SJSA1 (cell line): ENCODE data around the gene PHGDH. TPM values are rescaled to one million over a fixed set of nuclear protein-coding genes. Genes with fewer than 3 reads are reported as not detected.
A peak's percentile ranks its signal among the peaks of the same experiment; 100 is the strongest.
"Not testable (repeated sequence)": the region's sequence is repeated elsewhere in the genome, so short reads cannot be mapped to it uniquely, and the experiment has no call there.

ENCODE experiments used
- DNase-seq, 2 experiments: peaks; one replicate each; pipeline ENCODE4 v3.0.0-alpha.2; 2015 to 2020; ENCODE audit warnings: low spot score in 2 of 2, low read depth in 1 of 2
- H3K27ac ChIP-seq: fragments of 250-450 bp; sonication (Bioruptor Pico); 2 replicates; pipeline ENCODE4 v1.5.1; 2020; ENCODE audit warnings: mild to moderate bottlenecking, moderate library complexity
- H3K27me3 ChIP-seq: fragments of 250-450 bp; sonication (Bioruptor Pico); replicated peaks from 2 replicates; pipeline ENCODE4 v1.5.1; 2020; ENCODE audit warnings: mild to moderate bottlenecking, moderate library complexity
- H3K36me3 ChIP-seq: fragments of 250-450 bp; sonication (Bioruptor Pico); 2 replicates; pipeline ENCODE4 v1.5.1; 2020; ENCODE audit warnings: mild to moderate bottlenecking
- H3K4me1 ChIP-seq: fragments of 250-450 bp; sonication (Bioruptor Pico); replicated peaks from 2 replicates; pipeline ENCODE4 v1.6.1; 2021; ENCODE audit warnings: mild to moderate bottlenecking
- H3K4me3 ChIP-seq: fragments of 250-450 bp; sonication (Bioruptor Pico); 2 replicates; pipeline ENCODE4 v1.5.1; 2020; ENCODE audit warnings: mild to moderate bottlenecking
- H3K9me3 ChIP-seq: fragments of 250-450 bp; sonication (Bioruptor Pico); replicated peaks from 2 replicates; pipeline ENCODE4 v1.5.1; 2020; ENCODE audit warnings: mild to moderate bottlenecking
- total RNA-seq: library from RNA; depleted of rRNA; stranded (reverse); fragments of >200 nt; shearing (Covaris generic); gene quantifications from 2 replicates; pipeline ENCODE4 v1.2.3, GENCODE V29; 2014

Gene PHGDH
- total RNA-seq, 1 experiment from 2014 or later: 38.2 TPM

DNA sequence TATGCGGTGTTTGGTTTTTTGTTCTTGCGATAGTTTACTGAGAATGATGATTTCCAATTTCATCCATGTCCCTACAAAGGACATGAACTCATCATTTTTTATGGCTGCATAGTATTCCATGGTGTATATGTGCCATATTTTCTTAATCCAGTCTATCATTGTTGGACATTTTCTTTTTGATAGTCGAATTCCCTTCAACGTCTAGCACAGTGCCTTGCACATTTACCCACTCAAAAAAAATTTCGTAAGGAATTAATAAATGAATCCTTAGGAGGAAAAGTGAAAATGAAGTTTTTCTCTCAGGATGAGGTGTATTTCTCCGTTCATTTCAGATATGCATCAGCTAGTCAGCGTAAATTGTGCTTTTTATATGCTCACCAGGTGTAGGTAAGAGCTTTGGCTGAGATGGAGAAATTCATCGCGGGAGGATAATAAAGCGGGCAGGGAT, 354 bp upstream of the PHGDH start:
- not testable (repeated sequence) for H3K9me3 ChIP-seq, H3K4me1 ChIP-seq, H3K36me3 ChIP-seq, DNase-seq, H3K27ac ChIP-seq
- Histone ChIP-seq H3K4me3 (peak overlapping the region; percentile 49), H3K27me3 (peaks cover 14% of the 10 kb centered on the region)

GRCh38 chr1:119712342-119713038, 756 bp downstream of the PHGDH start:
- Histone ChIP-seq H3K9me3 (no peaks in the 10 kb centered on the region), H3K4me1 (peaks cover 8% of the 10 kb centered on the region), H3K4me3 (peak overlapping the region; percentile 49), H3K27me3 (peaks cover 14% of the 10 kb centered on the region), H3K27ac (no peak overlapping the region), H3K36me3 (no peaks in the 10 kb centered on the region)
- peak; percentile 31 to 67 for DNase-seq

DNA sequence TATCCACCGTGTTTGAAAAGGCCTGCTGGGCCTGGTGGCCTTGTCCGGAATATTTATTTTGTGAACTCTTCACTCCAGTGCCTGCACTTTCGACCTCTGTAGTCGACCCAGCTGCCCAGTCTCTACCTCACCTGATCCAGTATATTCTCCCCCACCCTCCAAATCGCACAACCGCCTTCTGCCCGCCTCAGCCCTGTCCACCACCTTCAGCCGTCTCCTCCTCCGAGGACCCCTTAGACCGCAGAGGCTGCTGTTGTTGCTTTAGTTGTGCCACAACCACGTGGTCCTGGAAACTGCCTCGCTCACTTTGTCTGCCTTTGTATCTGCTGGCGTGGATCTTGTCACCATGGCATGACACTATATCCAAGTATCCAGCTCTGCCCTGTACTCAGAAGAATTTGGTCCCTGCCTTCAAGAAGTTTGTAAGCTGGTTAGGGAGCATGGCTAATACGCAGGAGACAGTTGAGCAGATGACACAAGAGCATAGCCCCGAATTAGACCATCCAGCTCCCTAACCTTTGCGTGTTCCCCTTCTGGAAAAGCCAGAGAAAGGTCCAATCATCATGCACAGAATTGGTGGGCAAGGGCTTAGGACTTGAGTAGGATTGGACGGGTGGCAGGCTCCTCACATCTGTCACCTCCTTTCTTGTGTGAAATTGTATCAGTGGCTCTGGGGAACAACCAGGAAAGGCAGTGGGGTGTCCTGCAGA, 1.5 kb downstream of the PHGDH start:
- Histone ChIP-seq H3K4me3 (peak overlapping the region; percentile 49), H3K9me3 (no peaks in the 10 kb centered on the region), H3K36me3 (no peaks in the 10 kb centered on the region), H3K27me3 (peaks cover 14% of the 10 kb centered on the region), H3K4me1 (peaks cover 8% of the 10 kb centered on the region), H3K27ac (no peak overlapping the region)
- no peak for DNase-seq

DNA sequence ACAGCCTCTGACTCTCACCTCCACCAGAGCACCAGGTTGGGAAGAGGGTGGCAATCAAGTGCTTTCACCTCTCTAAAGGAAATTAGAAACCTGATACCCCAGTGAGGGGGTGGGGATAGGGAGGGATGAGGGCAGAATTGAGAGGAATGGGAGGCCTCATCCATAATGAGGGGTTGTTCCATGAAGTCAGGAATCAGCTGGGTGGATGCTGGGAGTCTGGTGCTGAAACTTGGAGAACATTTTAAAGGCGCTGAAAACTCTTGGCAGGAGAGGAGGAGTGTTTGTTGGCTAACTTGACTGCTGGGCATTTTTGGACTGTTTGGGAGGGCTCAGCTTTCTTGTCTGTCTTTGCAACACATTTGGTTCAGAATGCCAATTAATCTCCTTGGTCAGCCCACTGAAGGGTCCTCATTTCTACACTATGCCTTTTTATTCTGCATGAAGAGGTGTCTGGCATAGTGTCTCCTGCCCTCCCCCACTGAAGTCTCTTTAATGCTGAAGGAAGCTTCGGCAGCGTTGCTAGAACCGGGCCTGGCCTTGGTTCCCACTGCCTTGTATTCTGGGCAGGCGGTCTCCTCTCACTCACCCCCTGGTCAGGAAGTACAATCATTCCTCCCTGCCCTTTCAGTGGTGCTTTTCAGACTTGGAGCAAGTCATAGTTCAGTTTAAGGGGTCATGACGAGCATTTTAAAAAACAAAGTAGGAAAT, 2.2 kb downstream of the PHGDH start:
- H3K27ac ChIP-seq: no peak overlapping the region
- no peaks in the 10 kb centered on the region for H3K36me3 ChIP-seq
- H3K9me3 ChIP-seq: no peaks in the 10 kb centered on the region
- DNase-seq: no peak
- no peak overlapping the region for H3K4me3 ChIP-seq
- H3K27me3 ChIP-seq: peaks cover 14% of the 10 kb centered on the region
- H3K4me1 ChIP-seq: peaks cover 8% of the 10 kb centered on the region

DNA sequence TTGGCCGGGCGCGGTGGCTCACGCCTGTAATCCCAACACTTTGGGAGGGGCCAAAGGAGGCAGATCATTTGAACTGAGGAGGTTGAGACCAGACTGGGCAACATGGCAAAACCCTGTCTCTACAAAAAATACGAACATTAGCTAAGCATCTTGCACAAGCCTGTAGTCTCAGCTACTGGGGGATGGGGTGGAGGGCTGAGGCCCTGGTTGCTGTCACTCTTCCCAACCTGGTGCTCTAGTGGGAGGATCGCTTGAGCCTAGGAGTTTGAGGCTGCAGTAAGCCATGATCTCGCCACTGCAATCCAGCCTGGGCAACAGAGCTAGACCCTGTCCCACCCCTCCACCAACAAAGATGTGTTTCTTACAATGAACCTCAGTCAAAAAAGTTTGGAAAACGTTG, 2.8 kb downstream of the PHGDH start:
- Histone ChIP-seq H3K9me3 (no peaks in the 10 kb centered on the region), H3K27ac (no peak overlapping the region), H3K4me3 (no peak overlapping the region), H3K27me3 (peaks cover 14% of the 10 kb centered on the region), H3K36me3 (no peaks in the 10 kb centered on the region), H3K4me1 (peaks cover 8% of the 10 kb centered on the region)
- DNase-seq: no peak

DNA sequence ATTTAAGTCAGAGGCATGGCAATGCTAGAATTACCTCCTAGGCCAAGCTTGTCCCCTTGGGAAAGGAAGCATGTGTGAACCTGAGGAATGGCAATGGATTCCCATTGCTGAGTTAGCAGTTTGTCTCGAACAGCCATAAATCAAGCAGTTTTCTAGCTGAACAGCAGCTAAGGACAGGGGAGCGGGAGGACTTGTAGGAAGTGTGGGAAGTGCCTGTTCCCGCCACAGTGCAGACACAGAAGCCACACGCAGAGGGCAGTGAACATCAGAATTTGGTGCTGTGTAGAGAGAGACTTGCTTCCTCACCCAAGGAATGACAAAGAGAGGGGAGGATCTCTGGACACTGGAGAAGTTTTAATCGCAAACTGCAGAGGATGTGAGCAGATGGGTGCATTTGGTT, 3.8 kb downstream of the PHGDH start:
- Histone ChIP-seq H3K4me1 (peaks cover 8% of the 10 kb centered on the region), H3K36me3 (no peaks in the 10 kb centered on the region)
- no peak for DNase-seq

GRCh38 chr1:119718409-119718808, 6.7 kb downstream of the PHGDH start:
- no peak for DNase-seq
- Histone ChIP-seq H3K9me3 (no peaks in the 10 kb centered on the region), H3K36me3 (no peaks in the 10 kb centered on the region), H3K27me3 (no peaks in the 10 kb centered on the region), H3K4me3 (no peak overlapping the region), H3K4me1 (no peaks in the 10 kb centered on the region), H3K27ac (no peak overlapping the region)

More for the DNA sequence above, 3.8 kb downstream of the PHGDH start:
- Histone ChIP-seq H3K9me3 (no peaks in the 10 kb centered on the region), H3K27ac (no peak overlapping the region), H3K4me3 (no peak overlapping the region), H3K27me3 (peaks cover 14% of the 10 kb centered on the region)

GRCh38 chr1:119718972-119719371, 7.2 kb downstream of the PHGDH start:
- no peaks in the 10 kb centered on the region for H3K27me3 ChIP-seq
- no peak overlapping the region for H3K4me3 ChIP-seq
- H3K36me3 ChIP-seq: no peaks in the 10 kb centered on the region
- H3K9me3 ChIP-seq: no peaks in the 10 kb centered on the region
- DNase-seq: no peak
- H3K27ac ChIP-seq: no peak overlapping the region
- no peaks in the 10 kb centered on the region for H3K4me1 ChIP-seq

DNA sequence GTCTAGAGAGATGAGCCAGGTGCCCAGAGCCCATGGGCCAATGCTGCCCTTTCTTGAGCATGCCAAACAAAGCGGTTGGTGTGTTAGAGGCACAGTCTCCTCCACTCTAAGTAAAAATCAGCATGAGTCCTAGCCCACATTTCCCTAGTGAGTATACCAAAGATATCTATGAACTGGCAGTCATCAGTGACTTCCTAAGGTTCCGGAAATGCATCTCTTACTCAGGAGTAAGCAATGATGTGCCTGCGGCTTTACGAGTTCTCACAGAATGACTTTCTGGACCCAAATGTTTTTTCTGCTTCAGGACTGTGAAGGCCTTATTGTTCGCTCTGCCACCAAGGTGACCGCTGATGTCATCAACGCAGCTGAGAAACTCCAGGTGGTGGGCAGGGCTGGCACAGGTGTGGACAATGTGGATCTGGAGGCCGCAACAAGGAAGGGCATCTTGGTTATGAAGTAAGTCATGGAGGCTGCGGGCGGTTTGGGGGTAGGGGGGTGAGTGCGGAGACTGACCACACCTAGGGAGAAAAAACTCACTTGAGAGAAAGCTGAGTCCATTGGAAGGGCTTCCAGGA, 9.2 kb downstream of the PHGDH start:
- Histone ChIP-seq H3K4me3 (no peak overlapping the region), H3K27me3 (no peaks in the 10 kb centered on the region), H3K4me1 (no peaks in the 10 kb centered on the region), H3K36me3 (no peaks in the 10 kb centered on the region), H3K9me3 (no peaks in the 10 kb centered on the region), H3K27ac (no peak overlapping the region)
- no peak for DNase-seq

GRCh38 chr1:119721896-119722295, 10.2 kb downstream of the PHGDH start:
- Histone ChIP-seq H3K27ac (no peak overlapping the region), H3K4me3 (no peak overlapping the region), H3K4me1 (no peaks in the 10 kb centered on the region), H3K9me3 (no peaks in the 10 kb centered on the region), H3K36me3 (no peaks in the 10 kb centered on the region), H3K27me3 (no peaks in the 10 kb centered on the region)
- no peak for DNase-seq

DNA sequence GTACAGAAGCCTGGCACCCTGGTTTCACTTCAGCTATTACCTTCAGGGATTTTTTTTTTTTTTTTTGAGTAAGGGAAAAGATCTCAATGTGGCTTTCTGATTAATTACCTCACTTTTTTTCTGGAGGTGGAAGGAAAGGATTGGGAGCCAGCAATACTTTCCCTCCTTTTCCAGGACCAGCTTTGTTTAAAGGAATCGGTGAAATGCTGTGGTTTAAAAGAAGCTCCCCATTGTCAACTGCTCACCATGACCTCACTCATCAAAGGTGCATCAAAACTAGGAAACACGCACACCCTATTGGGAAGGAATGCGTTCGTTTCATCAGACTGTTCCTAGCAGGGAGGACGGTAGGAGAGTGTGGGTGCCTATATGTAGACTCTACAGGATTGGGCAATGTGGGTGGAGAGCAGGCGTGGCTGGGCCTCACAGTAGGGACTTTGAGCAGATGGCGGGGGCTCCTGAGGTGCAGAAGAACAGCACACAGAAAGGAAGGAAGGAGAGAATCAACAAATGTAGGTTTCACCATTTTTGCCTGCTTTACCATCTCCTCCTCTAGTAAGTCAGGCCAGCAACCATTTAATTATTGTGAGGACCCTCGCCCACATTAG, 13.0 kb downstream of the PHGDH start:
- H3K27ac ChIP-seq: no peak overlapping the region
- no peaks in the 10 kb centered on the region for H3K4me1 ChIP-seq
- H3K4me3 ChIP-seq: no peak overlapping the region
- no peaks in the 10 kb centered on the region for H3K36me3 ChIP-seq
- DNase-seq: no peak
- H3K9me3 ChIP-seq: no peaks in the 10 kb centered on the region
- H3K27me3 ChIP-seq: no peaks in the 10 kb centered on the region

GRCh38 chr1:119725626-119726025, 13.9 kb downstream of the PHGDH start:
- H3K36me3 ChIP-seq: no peaks in the 10 kb centered on the region; the same call in 1 of the 2 replicates
- H3K27me3 ChIP-seq: no peaks in the 10 kb centered on the region
- H3K4me1 ChIP-seq: no peaks in the 10 kb centered on the region
- no peaks in the 10 kb centered on the region for H3K9me3 ChIP-seq
- H3K4me3 ChIP-seq: no peak overlapping the region
- no peak for DNase-seq
- no peak overlapping the region for H3K27ac ChIP-seq

GRCh38 chr1:119727991-119728390, 16.3 kb downstream of the PHGDH start:
- no peak overlapping the region for H3K4me3 ChIP-seq
- no peaks in the 10 kb centered on the region for H3K4me1 ChIP-seq
- H3K9me3 ChIP-seq: no peaks in the 10 kb centered on the region
- no peaks in the 10 kb centered on the region; the same call in 1 of the 2 replicates for H3K36me3 ChIP-seq
- no peaks in the 10 kb centered on the region for H3K27me3 ChIP-seq
- no peak overlapping the region for H3K27ac ChIP-seq
- no peak for DNase-seq
